A549 treated with AZD9567 at 1 μM for 4 hours (cell line): Measurements from ENCODE around the gene ELP4. TPM values are rescaled to one million over a fixed set of nuclear protein-coding genes. Genes with fewer than 3 reads are reported as not detected.

ENCODE experiments used
- total RNA-seq: library from RNA; stranded (reverse); fragments of 200-300 nt; extraction: Qiagen RNA extraction; gene quantifications from 5 replicates; pipeline ENCODE4 v1.2.3, GENCODE V29; 2022; ENCODE audit not compliant: insufficient read depth

ELP4 gene, protein sequence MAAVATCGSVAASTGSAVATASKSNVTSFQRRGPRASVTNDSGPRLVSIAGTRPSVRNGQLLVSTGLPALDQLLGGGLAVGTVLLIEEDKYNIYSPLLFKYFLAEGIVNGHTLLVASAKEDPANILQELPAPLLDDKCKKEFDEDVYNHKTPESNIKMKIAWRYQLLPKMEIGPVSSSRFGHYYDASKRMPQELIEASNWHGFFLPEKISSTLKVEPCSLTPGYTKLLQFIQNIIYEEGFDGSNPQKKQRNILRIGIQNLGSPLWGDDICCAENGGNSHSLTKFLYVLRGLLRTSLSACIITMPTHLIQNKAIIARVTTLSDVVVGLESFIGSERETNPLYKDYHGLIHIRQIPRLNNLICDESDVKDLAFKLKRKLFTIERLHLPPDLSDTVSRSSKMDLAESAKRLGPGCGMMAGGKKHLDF
- 8.1 to 17.1 TPM (median 9.1 TPM) in 5 replicates for total RNA-seq

DNA sequence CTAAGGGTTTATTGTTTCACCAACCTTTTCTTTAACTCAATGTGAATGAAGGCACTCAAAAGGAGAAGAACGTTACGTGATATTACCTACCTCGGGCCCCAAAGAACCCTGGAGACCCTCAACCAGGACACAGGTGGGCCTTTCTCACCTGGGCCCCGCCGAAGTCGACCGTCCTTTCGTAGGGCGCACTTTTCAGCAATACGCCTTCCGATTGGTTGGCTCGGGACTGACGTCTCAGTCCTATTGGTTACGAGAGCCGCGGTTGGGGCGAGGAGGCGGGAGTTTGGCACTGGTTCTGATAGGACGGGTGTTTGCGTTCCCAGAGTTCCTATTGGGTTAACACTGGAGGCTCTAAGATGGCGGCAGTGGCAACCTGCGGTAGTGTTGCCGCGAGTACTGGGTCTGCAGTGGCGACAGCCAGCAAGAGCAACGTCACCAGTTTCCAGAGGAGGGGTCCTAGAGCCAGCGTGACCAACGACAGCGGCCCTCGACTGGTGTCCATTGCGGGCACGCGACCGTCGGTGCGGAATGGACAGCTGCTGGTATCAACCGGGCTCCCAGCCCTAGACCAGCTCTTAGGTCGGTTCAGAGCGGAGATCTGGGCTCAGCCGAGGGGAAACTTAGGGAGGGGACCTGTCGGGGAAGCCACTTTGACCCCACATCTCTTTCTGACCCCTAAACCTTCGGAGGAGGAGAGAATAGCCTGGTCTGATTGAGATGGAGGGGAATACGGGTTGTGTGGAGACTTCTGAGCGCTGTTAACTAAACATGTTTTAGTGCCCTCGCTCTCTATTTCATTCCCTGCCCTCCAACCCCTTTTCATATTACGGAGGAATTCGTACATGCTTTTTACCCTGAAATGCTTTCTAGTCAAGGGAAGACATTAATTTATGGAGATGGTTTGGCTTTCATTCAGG lies at the start of gene ELP4, which contains the start of gene IMMP1L:
ELP4 (plus strand) TSS at position 339 of the 917 bp plus-strand sequence; CDS start at position 357, 18 bp downstream.
IMMP1L (minus strand) TSS at position 194 of the 917 bp plus-strand sequence. CDS start 46,346 bp downstream, outside the sequence.

GRCh38 chr11:31810779-31811647 lies 301.4 kb downstream of the ELP4 start, which contains the start of gene PAX6:
TSS of gene PAX6 (minus strand) at chr11:31811322. CDS start at chr11:31806411, 4,911 bp downstream.

Other genes with a start within 250 kb of the ELP4 start
- gene DCDC1, start 140.0 kb upstream of the ELP4 start, total RNA-seq, result 0.37 to 0.67 TPM (median 0.40 TPM) in 5 replicates
- 7.4 to 11.9 TPM (median 10.6 TPM) in 5 replicates for gene DNAJC24, start 139.9 kb upstream of the ELP4 start, total RNA-seq
- gene IMMP1L, start 145 bp upstream of the ELP4 start, total RNA-seq, result 17.9 to 64.6 TPM (median 53.9 TPM) in 5 replicates